ENCODE results near the gene PNPLA7. TPM values are rescaled to one million over a fixed set of nuclear protein-coding genes. Genes with fewer than 3 reads are reported as not detected.
"Not testable (repeated sequence)": the region's sequence is repeated elsewhere in the genome, so short reads cannot be mapped to it uniquely, and the experiment has no call there.

The PNPLA7 gene
- total RNA-seq, 1 experiment from 2014 or later: 0.77 TPM

DNA sequence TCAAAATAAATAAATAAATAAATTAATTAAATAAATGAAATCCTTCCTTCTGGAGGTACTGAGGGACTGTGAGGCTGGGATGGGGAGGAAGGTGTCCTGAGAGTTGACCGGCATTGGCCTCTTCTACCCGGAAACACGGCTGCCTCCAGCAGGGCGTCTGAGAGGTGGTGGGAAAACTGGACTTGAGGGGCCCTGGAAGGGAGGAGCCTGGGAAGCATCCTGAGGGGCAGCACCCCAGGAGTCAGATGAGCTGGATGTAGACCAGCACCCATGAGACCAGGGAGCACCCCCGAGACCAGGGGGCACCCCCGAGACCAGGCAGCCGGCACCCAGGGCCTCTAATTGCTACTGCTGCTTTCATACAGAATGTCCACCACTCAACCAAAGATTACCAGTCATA lies 82.3 kb downstream of the PNPLA7 start:
- intact Hi-C loops (cut with micrococcal nuclease): no loop called here
- Histone ChIP-seq H3K4me1 (ENCODE audit: insufficient read depth, low read length) (no peaks in the 10 kb centered on the region), H3K27me3 (ENCODE audit: low read length) (no peaks in the 10 kb centered on the region), H3F3A (ENCODE audit: low read length, unreplicated experiment) (no peaks in the 10 kb centered on the region), H3K9me2 (replicated peaks; ENCODE audit: low read length) (no peaks in the 10 kb centered on the region), H3K79me2 (ENCODE audit: low read length) (no peaks in the 10 kb centered on the region), H3K27ac (ENCODE audit: low read length) (no peak overlapping the region), H4K20me1 (ENCODE audit: low read length) (no peaks in the 10 kb centered on the region), H2AFZ (ENCODE audit: low read length) (no peak overlapping the region), H3K36me3 (ENCODE audit: low read depth, low read length) (no peaks in the 10 kb centered on the region), H3K9ac (ENCODE audit: low read length) (no peak overlapping the region), H3K9me3 (ENCODE audit: low read length) (no peaks in the 10 kb centered on the region), H3K4me3 (ENCODE audit: low read length) (no peak overlapping the region), H3K4me2 (ENCODE audit: low read length) (no peak overlapping the region)
- CTCF ChIA-PET: no interaction called here
- DNase-seq (no peak), ATAC-seq (no peak)
- no TSS peak for BruUV-seq (replicated peaks)
- no peak for TF ChIP-seq CTCF (conservative IDR thresholded peaks at IDR 0.05; ENCODE audit: low read depth, low read length)
- POLR2A ChIA-PET (ENCODE audit: unreplicated experiment): no interaction called here

- no peaks in the 10 kb centered on the region for H3K36me3 ChIP-seq (ENCODE audit: low read depth, low read length)
- H3K9me2 ChIP-seq (replicated peaks; ENCODE audit: low read length): no peaks in the 10 kb centered on the region
- no peak for TF ChIP-seq EZH2 (IDR thresholded peaks at IDR 0.05; ENCODE audit: low read length, unreplicated experiment)
- no peak for TF ChIP-seq EZH2phosphoT487 (IDR thresholded peaks at IDR 0.05; ENCODE audit: borderline replicate concordance, low read length)
- no peak for TF ChIP-seq CTCF (conservative IDR thresholded peaks at IDR 0.05; ENCODE audit: low read depth, low read length)
- H3K4me3 ChIP-seq (ENCODE audit: low read length): no peak overlapping the region
- H3K4me2 ChIP-seq (ENCODE audit: low read length): no peak overlapping the region
- H3K27ac ChIP-seq (ENCODE audit: low read length): no peak overlapping the region
- ATAC-seq (no peak), DNase-seq (no peak)
- no peaks in the 10 kb centered on the region for H3K4me1 ChIP-seq (ENCODE audit: insufficient read depth, low read length)
- no peak overlapping the region for H2AFZ ChIP-seq (ENCODE audit: low read length)
- no peaks in the 10 kb centered on the region for H4K20me1 ChIP-seq (ENCODE audit: low read length)
- no peaks in the 10 kb centered on the region for H3K27me3 ChIP-seq (ENCODE audit: low read length)
- H3F3A ChIP-seq (ENCODE audit: low read length, unreplicated experiment): no peaks in the 10 kb centered on the region
- no peak overlapping the region for H3K9ac ChIP-seq (ENCODE audit: low read length)
- no TSS peak for BruUV-seq (replicated peaks)
- intact Hi-C loops (cut with micrococcal nuclease): no loop called here
- H3K79me2 ChIP-seq (ENCODE audit: low read length): no peaks in the 10 kb centered on the region
- no peaks in the 10 kb centered on the region for H3K9me3 ChIP-seq (ENCODE audit: low read length)
- ChIA-PET POLR2A (ENCODE audit: unreplicated experiment) (no interaction called here), CTCF (no interaction called here)
Observed at GRCh38 chr9:137467161-137467581, 83.0 kb downstream of the PNPLA7 start.

DNA sequence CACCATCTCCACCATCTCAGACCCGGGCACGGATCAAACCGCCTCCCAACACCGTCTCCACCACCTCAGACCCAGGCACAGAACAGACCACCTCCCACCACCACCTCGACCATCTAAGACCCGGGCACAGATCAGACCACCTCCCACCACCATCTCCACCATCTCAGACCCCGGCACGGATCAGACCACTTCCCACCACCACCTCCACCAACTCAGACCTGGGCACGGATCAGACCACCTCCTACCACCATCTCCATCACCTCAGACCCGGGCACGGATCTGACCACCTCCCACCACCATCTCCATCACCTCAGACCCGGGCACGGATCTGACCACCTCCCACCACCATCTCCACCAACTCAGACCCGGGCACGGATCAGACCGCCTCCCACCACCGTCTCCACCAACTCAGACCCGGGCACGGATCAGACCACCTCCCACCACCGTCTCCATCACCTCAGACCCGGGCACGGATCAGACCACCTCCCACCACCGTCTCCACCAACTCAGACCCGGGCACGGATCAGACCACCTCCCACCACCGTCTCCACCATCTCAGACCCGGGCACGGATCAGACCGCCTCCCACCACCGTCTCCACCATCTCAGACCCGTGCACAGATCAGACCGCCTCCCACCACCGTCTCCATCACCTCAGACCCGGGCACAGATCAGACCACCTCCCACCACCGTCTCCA lies 83.7 kb downstream of the PNPLA7 start:
- H3K27me3 ChIP-seq (ENCODE audit: low read length); H3K4me3 ChIP-seq (ENCODE audit: low read length); POLR2A ChIA-PET (ENCODE audit: unreplicated experiment); H3K79me2 ChIP-seq (ENCODE audit: low read length); H4K20me1 ChIP-seq (ENCODE audit: low read length); H3K4me2 ChIP-seq (ENCODE audit: low read length); CTCF ChIA-PET; H2AFZ ChIP-seq (ENCODE audit: low read length); DNase-seq; intact Hi-C loops (cut with micrococcal nuclease); H3F3A ChIP-seq (ENCODE audit: low read length, unreplicated experiment); H3K36me3 ChIP-seq (ENCODE audit: low read depth, low read length); ATAC-seq; H3K9ac ChIP-seq (ENCODE audit: low read length); BruUV-seq (replicated peaks); H3K9me3 ChIP-seq (ENCODE audit: low read length); H3K4me1 ChIP-seq (ENCODE audit: insufficient read depth, low read length); H3K27ac ChIP-seq (ENCODE audit: low read length); H3K9me2 ChIP-seq (replicated peaks; ENCODE audit: low read length): not testable (repeated sequence)
